ENCODE measurements around the gene CLCA4. TPM values are rescaled to one million over a fixed set of nuclear protein-coding genes. Genes with fewer than 3 reads are reported as not detected.

Gene CLCA4
- total and polyA plus RNA-seq, 10 of the 15 experiments (the other 5 are each of a cell fraction or from before 2014, with no cell fraction given) = 0.01 to 0.08 TPM; not detected in 8

- no peak overlapping the region for H3K4me3 ChIP-seq
- H3K27me3 ChIP-seq (replicated peaks in 1 of 2; ENCODE audit: control insufficient read depth in 2 of 2, insufficient read depth in 2 of 2, low read length in 1 of 2) = peaks cover 0 to 2% of the 10 kb centered on the region in 2 experiments; a peak in 3 of 4 replicates
- no peaks in the 10 kb centered on the region for H3K9me3 ChIP-seq (replicated peaks; ENCODE audit: control insufficient read depth, insufficient read depth, low read length)
- BruUV-seq (replicated peaks) = no TSS peak
- H3K9ac ChIP-seq (ENCODE audit: control insufficient read depth, insufficient read depth, low read length) = no peak overlapping the region
- no peak overlapping the region for H3K27ac ChIP-seq (ENCODE audit: control insufficient read depth, insufficient read depth)
- WGBS (ENCODE audit: insufficient coverage, insufficient replicate concordance, low lambda C conversion rate, missing lambda C conversion rate) = 58% methylated on average over 9 of the region's 9 CpGs
- FAIRE-seq (no peak), ATAC-seq (no peak), DNase-seq (ENCODE audit: low read depth, low spot score) (no peak)
- H4K20me1 ChIP-seq (ENCODE audit: control insufficient read depth, insufficient read depth) = no peaks in the 10 kb centered on the region
- no peaks in the 10 kb centered on the region for H3K79me2 ChIP-seq (ENCODE audit: control insufficient read depth, insufficient read depth, low read length)
- no peaks in the 10 kb centered on the region for H3K36me3 ChIP-seq (ENCODE audit: control insufficient read depth in 2 of 2, insufficient read depth in 2 of 2, low read length in 1 of 2)
- ChIA-PET SMC1A (ENCODE audit: uncharacterized antibody, unreplicated experiment) (interaction anchor here (1.2 to 3.0 kb wide), 5 partner anchors 18 to 125 kb away, joined by 3 to 9 read pairs (median 4); no protein-coding TSS in a partner anchor), RAD21 (ENCODE audit: unreplicated experiment) (interaction anchor here (0.8 to 1.1 kb wide), 2 partner anchors 102 to 129 kb away, joined by 3 read pairs; no protein-coding TSS in a partner anchor), CTCF (interaction anchor here (0.6 to 11.1 kb wide), 13 partner anchors 16 to 248 kb away, joined by 3 to 104 read pairs (median 4); partner anchors contain the start of gene SH3GLB1), POLR2A (no interaction called here)
- H3K4me2 ChIP-seq (ENCODE audit: control insufficient read depth, insufficient read depth) = no peak overlapping the region
- no peaks in the 10 kb centered on the region for H3K4me1 ChIP-seq (ENCODE audit: control insufficient read depth, insufficient read depth, low read length)
- intact Hi-C loops (cut with micrococcal nuclease; ENCODE audit: unreplicated experiment) (loop anchor here (5.0 to 10.0 kb wide), 4 partner anchors 182 to 580 kb away; partner anchors contain the start of gene SH3GLB1), in situ Hi-C loops (cut with MboI) (loop anchor here (5.0 to 25.0 kb wide), 2 partner anchors 123 to 582 kb away; no protein-coding TSS in a partner anchor)
- no peak overlapping the region for H2AFZ ChIP-seq (ENCODE audit: control insufficient read depth, low read depth, low read length)
- TF ChIP-seq CEBPB (IDR thresholded peaks at IDR 0.05; ENCODE audit: borderline replicate concordance in 1 of 2, low read depth in 2 of 2, low read length in 2 of 2) (no peak), NRF1 (conservative IDR thresholded peaks at IDR 0.05; ENCODE audit: low read depth, low read length) (no peak), IRF3 (IDR thresholded peaks at IDR 0.05) (no peak), JUNB (IDR thresholded peaks at IDR 0.05) (no peak)
These were observed 41.8 kb upstream of the CLCA4 start for GRCh38 chr1:86504895-86505563.

All from GM12878 (cell line).